GM18519 (cell line): Measurements from ENCODE around the gene CRACR2B.

Experiments used
- ATAC-seq: cut with Tn5 transposase; IDR thresholded peaks from one replicate; pipeline ENCODE4 v1.9.1; 2021; ENCODE audit warnings: mild to moderate bottlenecking, moderate library complexity; ENCODE audit not compliant: unreplicated experiment, low FRiP score

CRACR2B gene

DNA sequence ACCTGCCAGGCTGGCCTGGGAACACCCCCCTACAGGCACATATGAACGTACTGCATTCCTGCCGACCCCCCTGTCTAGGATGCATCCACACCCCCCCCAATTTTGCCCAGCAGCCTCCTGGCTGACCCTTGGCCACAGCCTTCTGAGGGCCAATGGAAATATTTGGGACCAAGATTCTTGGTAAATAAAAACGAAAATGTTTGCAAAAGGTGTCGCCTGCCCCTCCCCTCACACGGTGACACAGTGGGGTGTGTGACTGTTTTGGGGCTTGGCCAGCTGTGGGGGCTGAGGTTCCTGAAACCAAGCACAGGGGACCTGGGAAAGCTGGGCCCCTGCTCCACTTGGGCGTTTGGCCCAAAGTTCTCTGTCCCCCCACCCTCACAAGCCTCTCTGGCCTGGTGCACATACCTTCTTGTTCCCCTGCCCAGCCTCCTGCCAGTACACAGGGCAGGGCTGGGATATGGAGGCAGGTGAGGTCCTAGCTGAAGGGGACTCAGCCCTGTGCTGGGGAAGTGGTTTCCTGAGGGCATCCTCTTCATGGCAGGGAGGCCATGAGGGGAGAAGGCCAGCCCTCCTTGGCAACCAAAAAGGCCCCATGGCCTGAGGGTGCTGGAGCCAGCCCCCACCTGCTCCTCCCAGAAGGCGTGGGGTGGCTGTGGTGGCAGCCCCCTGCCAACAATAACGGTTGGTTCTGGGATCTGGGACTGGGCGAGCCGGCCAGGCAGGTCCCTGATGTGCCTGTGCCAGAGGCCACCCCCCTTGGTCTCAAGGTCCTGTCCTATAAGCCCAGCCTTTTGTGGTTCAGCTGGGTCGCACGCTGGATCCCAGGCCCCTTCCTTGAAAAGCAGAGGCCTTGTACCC lies 2.1 kb upstream of the CRACR2B start:
- ATAC-seq, result no peak

DNA sequence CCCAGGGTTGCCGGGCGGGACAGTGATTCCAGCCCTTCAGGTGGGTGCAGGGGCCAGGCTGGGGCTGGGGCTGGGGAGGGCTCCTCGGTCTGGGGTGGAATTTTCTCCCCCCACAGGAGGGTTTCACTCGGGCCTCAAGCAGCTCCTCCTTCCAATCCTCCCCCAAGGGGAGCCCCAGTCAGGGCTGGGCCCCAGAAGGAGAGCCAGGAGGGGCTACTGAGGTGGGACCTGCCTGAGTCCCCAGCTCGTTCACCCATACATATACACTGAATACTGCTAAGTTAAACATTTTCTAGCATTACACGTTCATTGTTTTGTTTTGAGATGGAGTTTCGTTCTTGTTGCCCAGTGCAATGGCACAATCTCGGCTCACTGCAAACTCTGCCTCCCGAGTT lies 1.5 kb upstream of the CRACR2B start:
- ATAC-seq, result no peak

DNA sequence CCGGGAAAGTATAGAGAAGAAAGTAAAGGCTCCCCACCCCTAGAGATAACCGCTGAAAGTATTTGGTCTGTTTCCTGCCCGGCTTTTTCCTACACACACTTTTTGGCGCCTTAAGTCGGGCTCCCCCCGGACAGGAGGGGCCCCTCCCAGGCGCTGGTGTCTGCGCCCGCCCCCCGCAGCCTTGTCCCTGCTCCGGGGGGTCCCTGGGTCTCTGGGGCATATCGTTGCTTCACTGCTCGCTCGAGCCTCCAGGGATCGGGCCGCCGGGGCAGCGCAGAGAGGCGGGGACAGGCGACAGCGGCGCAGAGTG lies 928 bp upstream of the CRACR2B start:
- ATAC-seq, result no peak

DNA sequence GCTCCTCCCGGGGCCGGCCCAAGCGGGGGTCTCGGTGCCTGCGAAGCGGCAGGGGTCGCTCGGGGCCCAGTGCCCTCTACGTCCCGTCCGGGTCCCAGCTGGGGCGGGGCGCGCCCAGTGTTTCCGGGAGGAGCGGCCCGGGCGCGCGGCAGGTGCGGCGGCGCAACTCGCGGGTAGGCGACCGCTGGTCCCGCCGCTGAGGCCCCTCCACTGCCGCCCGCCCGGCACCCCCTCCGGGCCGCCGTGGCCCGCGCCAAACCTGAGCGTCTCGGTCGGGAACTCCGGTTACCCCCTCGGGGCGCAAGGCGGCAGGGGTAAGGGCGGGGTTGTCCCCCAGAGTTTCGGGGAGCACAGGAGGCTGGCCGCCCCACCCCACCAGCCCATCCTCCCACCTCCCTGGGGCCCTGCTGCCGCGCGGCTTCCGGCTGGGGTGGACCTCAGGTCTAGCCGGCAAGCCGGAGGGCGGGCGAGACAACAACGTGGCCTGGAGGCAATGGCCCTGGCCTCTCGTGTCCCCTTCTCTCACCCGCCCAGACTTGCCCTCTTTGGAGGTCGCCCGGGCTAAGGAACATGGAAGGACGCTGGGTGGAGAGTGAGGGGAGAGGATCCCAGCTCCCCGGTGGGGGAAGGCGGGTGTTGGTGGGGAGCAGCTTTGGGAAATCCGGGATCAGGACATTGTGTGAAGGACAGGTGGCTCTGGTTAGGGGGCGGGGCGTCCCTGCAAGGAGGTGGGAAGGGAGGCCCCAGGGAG lies 398 bp upstream of the CRACR2B start:
- no peak for ATAC-seq

DNA sequence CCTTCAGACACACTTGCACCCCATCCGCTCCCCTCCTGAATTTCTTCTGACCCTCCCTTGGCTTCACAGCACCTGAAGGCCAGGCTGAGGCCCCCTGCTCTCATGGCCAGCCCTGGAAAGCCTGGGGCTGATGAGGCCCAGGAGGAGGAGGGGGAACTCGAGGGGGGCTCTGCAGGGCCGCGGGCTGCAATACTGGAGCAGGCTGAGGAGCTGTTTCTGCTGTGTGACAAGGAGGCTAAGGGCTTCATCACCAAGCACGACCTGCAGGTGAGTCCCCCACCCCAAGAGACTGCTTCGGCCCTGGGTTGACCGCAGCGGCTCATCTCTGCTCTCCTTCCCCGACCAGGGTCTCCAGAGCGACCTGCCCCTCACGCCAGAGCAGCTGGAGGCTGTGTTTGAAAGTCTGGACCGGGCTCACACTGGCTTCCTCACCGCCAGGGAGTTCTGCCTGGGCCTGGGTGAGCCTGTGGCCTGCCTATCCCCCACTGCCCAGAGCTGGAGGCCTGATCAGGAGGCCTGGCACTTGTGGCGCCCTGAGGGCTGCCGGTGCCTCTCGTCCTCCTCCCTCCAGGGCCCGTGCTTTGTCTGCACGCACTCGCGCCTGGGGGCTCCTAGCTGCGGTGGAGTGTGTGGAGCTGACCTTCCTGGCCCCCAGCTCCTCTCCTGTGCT lies 922 bp downstream of the CRACR2B start:
- no peak for ATAC-seq

DNA sequence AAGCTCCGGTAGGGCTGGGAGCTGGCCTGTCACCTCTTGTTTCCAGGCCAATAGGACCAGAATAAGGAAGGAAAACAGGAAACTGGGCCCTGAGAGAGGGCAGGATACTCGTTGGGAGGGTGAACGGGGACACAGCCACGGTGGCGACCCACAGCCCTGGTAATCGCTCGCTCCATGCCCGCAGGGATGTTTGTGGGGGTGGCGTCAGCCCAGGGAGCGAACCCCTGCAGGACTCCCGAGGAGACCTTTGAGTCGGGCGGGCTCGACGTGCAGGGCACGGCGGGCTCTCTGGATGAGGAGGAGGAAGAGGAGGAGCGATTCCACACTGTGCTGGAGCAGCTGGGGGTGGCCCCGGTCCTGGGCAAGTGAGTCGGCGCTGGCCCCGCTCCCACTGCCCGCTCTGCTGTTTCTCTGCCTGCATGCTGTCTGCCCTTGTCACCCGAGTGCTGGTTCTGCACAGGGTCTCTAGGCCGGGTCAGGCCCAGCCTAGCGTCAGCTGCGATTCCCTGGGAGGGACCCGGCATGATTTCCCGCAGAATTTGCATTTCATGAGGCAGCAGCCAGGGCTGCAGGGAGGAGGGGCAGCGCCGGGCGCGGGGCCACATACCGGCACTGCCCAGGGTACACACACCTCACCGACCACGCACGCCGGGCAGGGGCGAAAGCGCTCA lies 1.6 kb downstream of the CRACR2B start:
- no peak for ATAC-seq

DNA sequence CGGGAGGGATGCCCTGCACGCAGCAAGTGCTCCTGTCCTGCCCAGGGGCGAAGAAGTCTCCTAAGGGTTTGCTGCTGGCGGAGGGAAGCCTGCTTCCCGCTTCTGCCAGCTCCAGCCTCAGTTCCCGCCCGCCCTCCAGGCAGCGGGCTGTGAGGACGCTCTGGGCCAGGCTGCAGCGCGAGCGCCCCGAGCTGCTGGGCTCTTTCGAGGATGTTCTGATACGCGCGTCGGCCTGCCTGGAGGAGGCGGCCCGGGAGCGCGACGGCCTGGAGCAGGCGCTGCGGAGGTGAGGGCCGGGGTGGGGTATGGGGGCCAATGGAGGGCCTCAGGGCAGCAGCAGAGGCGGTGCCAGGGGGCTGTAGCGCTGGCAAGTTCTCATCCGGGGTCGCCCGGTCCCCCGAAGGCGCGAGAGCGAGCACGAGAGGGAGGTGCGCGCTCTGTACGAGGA lies 2.2 kb downstream of the CRACR2B start:
- no peak for ATAC-seq

DNA sequence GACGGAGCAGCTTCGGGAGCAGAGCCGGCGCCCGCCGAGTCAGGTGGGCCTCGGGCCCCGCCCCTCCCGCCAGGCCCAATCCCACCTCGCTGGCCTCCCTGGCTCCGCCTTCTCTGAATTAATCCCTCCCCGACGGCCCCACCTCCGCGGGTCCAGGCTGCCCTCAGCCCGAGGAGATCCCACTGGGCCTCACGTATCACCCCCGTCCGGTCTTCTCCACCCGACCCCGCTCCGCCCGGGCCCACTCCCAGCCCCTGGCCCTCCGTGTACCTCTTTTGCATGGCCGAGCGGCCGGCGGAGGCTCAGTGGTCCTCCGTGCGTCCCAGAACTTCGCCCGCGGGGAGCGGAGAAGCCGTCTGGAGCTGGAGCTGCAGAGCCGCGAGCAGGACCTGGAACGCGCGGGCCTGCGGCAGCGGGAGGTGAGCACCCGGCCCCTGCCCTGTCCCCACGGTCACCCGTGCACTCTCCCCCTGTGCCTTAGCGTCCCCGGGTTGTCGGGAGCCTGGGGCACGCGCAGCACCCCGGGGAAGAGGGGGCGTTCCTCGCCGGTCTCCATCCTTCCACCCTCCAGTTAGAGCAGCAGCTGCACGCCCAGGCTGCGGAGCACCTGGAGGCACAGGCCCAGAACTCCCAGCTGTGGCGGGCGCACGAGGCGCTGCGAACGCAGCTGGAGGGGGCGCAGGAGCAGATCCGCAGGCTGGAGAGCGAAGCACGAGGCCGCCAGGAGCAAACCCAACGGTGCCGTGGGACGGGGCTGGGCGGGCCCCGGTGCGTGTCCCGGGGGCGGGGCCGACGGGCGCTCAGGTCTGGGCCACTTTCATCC lies 2.8 kb downstream of the CRACR2B start:
- ATAC-seq, result no peak

DNA sequence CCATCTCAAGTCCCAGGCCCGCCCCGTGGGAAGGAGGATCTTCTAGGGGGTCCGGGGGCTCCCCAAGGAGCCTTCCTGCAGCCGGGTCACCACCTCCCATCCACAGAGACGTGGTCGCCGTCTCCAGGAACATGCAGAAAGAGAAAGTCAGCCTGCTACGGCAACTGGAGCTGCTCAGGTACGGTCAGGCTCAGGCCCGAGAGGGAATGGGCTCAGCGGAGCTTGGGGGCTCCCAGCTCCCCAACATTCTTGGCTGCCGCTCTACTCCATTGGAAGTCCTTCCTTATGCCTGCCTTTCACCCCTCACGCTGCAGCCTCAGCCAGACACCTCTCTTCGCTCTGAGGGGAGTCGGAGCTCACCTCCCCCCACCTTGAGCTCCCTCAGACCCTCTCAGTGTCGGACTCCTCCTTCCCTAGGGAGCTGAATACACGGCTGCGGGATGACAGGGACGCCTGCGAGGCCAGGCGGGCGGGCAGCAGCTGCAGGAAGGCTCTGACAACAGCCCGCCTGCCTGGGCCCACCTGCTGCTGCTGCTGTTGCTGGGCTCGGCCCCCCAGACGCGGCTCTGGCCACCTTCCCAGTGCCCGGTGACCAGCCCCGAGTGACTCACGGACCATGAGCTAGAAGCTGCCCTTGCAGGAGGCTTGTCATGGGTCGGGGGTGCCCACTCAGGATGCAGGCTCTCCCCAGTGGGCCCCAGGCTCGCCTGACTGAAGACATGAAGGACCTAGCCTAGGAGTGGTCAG lies 3.6 kb downstream of the CRACR2B start:
- no peak for ATAC-seq

DNA sequence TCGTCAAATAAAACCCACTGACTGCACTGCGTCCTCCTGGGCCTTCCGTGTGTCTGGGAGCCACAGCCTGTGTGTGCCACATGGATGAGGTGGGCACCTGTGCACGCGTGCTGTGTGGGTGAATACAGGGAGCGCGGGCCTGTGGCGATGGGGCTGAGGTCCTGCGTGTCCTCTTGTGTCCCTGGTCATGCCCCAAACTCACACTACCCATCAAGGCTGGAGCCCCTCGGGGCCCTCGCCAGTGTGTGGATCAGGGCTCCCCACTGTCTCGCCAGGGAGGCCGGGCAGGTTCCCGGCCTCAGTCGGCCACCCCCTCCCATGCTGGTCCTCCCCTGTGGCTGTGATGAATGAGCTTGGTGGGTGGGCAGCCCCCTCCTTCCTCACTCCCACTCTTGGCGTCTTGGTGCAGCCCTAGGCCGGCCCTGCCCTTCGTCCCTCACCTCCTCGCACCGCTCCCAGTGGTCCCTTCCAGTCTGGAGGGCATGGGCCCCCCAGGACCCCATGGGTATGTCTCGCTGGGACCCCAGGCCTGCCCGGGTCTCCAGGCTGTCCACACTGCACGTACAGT lies 4.3 kb downstream of the CRACR2B start:
- ATAC-seq, result no peak

DNA sequence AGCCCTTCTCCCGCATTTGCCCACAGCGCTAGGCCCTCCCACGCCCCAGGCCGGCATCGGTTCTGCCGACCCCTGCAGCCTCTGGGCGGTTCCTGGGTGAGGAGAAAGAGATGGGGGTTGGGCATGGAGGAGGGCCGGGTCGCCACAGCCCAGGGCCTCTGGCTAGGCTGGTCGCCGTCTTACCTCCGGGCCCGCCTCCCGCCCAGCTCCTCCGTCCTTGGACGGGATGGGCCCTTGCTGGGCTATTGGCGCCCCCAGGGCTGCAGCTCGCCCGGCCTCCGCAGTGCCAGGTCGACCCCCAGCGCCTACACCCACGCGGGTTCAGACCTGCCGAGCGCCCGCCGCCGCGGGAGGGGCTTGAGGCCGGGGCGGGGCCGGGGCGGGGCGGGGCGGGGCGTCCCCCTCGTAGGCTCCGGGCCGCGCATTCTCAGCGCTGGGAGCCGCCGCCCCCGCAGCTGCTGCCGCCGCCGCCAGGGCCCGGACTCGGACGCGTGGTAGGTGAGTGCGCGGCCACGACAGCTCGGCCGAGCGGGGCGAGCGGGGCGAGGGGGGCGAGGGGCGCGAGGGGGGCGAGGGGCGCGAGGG lies 4.9 kb downstream of the CRACR2B start, which contains the start of gene CD151:
CD151 (plus strand) TSS at position 424 of the 585 bp plus-strand sequence. CDS start 3,118 bp downstream, outside the sequence.
- no peak for ATAC-seq

DNA sequence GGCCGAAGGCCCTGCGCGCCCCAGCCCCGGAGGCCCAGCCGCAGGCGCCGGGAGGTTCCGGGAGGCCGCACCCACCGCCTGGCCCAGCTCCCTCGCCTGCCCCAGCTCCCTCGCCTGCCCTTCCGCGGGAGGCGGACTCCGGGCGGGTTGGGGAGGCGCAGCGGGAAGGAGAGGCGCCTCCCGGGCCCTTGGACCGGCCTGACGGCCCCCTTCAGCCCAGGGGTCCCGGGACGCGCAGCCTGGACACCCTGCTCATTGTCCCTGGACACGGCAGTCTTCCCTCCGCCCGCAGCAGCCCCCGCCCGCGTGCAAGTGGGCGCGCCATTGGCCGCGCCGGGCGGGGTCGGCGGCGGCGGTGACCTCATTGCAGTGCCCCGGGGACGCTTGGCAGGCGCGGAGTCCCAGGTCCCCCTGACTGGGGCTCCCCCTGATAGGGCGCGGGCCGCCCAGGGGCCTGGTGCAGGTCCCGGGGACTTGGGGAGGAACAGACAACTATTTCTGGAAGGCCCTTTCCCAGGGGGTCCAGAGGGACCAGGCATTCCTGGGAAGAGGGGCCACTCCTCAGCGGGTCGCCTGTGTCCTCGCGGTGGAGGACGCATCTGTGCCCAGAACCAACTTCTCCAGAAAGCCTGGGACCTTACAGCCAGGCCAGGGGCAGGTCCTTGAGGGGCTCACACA lies 5.5 kb downstream of the CRACR2B start:
- no peak for ATAC-seq

DNA sequence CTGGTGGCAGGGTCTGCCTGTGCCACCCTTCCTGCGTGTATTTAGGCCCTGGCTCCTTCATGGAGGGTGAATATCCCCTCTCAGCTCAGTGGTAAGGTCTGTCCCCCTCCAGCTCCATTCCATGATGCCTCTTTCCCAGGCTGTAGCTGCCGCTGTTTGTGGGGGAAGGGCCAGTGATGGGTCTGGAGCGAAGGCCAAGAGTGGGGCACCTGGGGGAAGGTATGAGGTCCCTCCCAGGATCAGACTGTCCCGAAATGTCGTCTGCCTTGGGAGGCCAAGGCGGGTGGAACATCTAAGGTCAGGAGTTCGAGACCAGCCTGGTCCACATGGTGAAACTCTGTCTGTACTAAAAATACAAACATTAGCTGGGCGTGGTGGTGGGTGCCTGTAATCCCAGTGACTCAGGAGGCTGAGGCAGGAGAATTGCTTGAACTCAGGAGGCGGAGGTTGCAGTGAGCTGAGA lies 6.2 kb downstream of the CRACR2B start:
- no peak for ATAC-seq

DNA sequence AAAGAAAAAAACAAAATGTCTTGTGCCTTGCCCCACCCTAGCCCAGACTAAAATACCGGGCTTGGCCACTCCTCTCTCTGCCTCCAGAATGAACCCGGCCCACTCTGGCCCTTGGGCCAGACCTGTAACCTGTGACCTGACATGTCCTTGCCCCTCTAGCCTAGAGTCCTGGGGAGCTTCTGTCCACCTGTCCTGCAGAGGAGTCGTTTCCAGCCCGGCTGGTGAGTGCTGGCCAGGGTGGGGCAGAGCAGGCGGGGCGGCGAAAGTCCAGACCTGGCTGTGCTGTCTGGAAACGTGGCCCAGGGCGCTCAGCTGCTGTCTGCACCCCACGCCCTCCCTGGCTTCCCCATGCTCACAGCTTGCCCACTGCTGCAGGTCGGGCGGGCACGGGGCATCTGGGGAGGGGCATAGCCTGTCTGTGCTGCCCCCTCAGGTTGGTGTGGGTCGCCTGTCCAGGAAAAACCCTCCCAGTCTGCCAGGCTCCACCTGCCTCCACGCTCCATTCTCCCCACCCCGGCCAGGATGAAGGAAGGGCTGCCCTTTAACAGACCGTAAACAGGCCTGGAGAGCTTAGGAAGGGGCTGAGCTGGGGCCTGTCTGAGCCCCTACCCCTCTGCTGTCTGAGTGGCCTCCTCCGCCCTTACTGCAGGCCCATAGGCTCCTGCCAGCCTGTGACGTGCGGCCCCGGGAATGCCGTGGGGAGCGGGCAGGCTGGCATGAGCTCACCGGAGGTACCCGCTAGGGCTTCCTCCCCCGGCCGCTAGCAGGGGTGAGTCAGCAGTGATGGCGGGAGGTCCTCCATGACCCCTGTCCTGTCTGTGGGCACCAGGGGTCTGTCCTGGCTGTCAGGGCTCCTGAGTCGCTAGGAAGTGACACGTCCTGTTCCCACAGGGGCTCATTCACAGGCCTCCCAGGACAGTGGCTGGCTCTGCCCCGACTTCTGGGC lies 6.9 kb downstream of the CRACR2B start:
- ATAC-seq, result no peak

DNA sequence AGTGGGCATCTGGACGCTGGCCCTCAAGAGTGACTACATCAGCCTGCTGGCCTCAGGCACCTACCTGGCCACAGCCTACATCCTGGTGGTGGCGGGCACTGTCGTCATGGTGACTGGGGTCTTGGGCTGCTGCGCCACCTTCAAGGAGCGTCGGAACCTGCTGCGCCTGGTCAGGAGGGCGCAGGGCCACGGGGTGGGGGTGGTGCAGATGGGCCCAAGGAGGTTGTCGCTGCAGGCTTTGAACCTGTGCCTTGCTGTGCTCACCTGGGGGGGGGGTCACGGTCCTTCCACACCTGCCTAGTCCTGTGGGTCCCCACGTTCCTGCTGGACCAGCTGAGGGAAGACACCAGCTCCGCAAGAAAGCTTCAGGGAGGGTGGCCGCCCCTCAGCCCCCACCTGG lies 8.6 kb downstream of the CRACR2B start:
- no peak for ATAC-seq

DNA sequence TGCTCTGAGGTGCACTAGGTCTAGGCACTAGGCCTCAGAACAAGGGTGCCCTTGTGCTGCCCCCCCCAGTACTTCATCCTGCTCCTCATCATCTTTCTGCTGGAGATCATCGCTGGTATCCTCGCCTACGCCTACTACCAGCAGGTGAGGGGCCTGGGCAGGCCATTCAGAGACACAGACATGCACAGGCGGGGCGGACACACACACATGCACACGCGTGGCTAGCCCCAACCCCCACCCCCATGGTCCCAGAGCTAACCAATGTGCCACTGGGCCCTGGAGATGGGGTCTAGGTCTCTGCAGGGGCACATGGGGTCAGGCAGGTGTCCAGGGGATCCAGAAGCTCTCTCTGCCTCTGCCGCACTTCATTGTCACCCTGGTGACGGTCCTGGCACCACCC lies 9.0 kb downstream of the CRACR2B start:
- no peak for ATAC-seq
